GM12872 (cell line): ENCODE measurements around the gene TRAPPC3L.

Experiments used
- CTCF ChIP-seq: IDR thresholded peaks from 3 replicates; pipeline ENCODE4 v1.5.1; 2011; ENCODE audit warnings: low read depth, mild to moderate bottlenecking, low read length, moderate library complexity; ENCODE audit not compliant: insufficient read depth

Gene TRAPPC3L

GRCh38 chr6:116497113-116497676 is 48.3 kb downstream of the TRAPPC3L start:
- no peak for TF ChIP-seq CTCF

GRCh38 chr6:116492331-116493067 is 53.0 kb downstream of the TRAPPC3L start:
- TF ChIP-seq CTCF: no peak

- TF ChIP-seq CTCF: no peak
Observed at GRCh38 chr6:116491610-116492330, 53.7 kb downstream of the TRAPPC3L start.

- no peak for TF ChIP-seq CTCF
Observed at GRCh38 chr6:116485559-116486184, 59.8 kb downstream of the TRAPPC3L start.

- TF ChIP-seq CTCF: no peak
Observed at GRCh38 chr6:116483616-116484015, 61.9 kb downstream of the TRAPPC3L start.

- TF ChIP-seq CTCF: no peak
Observed at GRCh38 chr6:116482780-116483179, 62.7 kb downstream of the TRAPPC3L start.
